CD4-positive, CD25-positive, alpha-beta regulatory T cell (primary cell): ENCODE measurements around the gene RSPH6A. TPM values are rescaled to one million over a fixed set of nuclear protein-coding genes. Genes with fewer than 3 reads are reported as not detected.

Experiments used
- ATAC-seq, 2 donors: fragments of 150-1000 bp; cut with Tn5 transposase; one replicate each; pipeline ENCODE4 v1.10.0; 2021; ENCODE audit warnings: low read depth in 2 of 2, moderate number of reproducible peaks in 2 of 2, moderate library complexity in 1 of 2
- DNase-seq, 3 donors: peaks; one replicate each; pipeline versions ENCODE4 v3.0.0 to v3.0.0-alpha.2; 2012 to 2022; ENCODE audit warnings: mixed read lengths in 1 of 3
- H3K27ac ChIP-seq: one replicate; pipeline ENCODE4 v1.7.0; 2013; ENCODE audit warnings: mild to moderate bottlenecking, low read length; ENCODE audit not compliant: insufficient read depth, poor library complexity, severe bottlenecking
- H3K27me3 ChIP-seq: one replicate; pipeline ENCODE4 v1.7.0; 2013; ENCODE audit warnings: low read length; ENCODE audit not compliant: control insufficient read depth, insufficient read depth
- H3K36me3 ChIP-seq: one replicate; pipeline ENCODE4 v1.7.0; 2013; ENCODE audit warnings: mild to moderate bottlenecking, low read length, moderate library complexity; ENCODE audit not compliant: control insufficient read depth, insufficient read depth
- H3K4me1 ChIP-seq: 2 replicates; pipeline ENCODE4 v1.7.0; 2013; ENCODE audit warnings: mild to moderate bottlenecking, low read length; ENCODE audit not compliant: insufficient read depth, control insufficient read depth, poor library complexity, severe bottlenecking
- H3K4me3 ChIP-seq: one replicate; pipeline ENCODE4 v1.7.0; 2013; ENCODE audit warnings: low read depth, mild to moderate bottlenecking, low read length, moderate library complexity
- H3K9me3 ChIP-seq, 2 experiments: 1 replicate in 1 of 2; 2 replicates in 1 of 2; pipeline ENCODE4 v1.7.0; 2013; ENCODE audit warnings: low read length in 2 of 2, mild to moderate bottlenecking in 1 of 2, moderate library complexity in 1 of 2; ENCODE audit not compliant: control insufficient read depth in 2 of 2
- H3K27ac Mint-ChIP-seq, 3 donors: one replicate each; pipeline ENCODE4 v1.8.0; 2020 to 2022; ENCODE audit warnings: mild to moderate bottlenecking in 3 of 3, mixed read lengths in 3 of 3, moderate library complexity in 2 of 3
- H3K27me3 Mint-ChIP-seq: one replicate; pipeline ENCODE4 v1.8.0; 2022; ENCODE audit warnings: mild to moderate bottlenecking, mixed read lengths
- H3K36me3 Mint-ChIP-seq: one replicate; pipeline ENCODE4 v1.8.0; 2020; ENCODE audit warnings: mixed read lengths
- H3K4me1 Mint-ChIP-seq, 4 donors: one replicate each; pipeline ENCODE4 v1.8.0; 2020 to 2022; ENCODE audit warnings: mixed read lengths in 4 of 4, mild to moderate bottlenecking in 1 of 4
- H3K4me3 Mint-ChIP-seq, 4 donors: one replicate each; pipeline ENCODE4 v1.8.0; 2020 to 2022; ENCODE audit warnings: mild to moderate bottlenecking in 4 of 4, mixed read lengths in 4 of 4, moderate library complexity in 3 of 4
- H3K9me3 Mint-ChIP-seq, 7 donors: one replicate each; pipeline ENCODE4 v1.8.0; 2020 to 2022; ENCODE audit warnings: mixed read lengths in 7 of 7, mild to moderate bottlenecking in 3 of 7, moderate library complexity in 2 of 7
- polyA plus RNA-seq, 4 donors: library from polyadenylated mRNA; unstranded; fragments of 300-500 nt; fragmentation: Illumina TruSeq; gene quantifications; one replicate each; pipeline ENCODE4 v1.2.3, GENCODE V29; 2021
- total RNA-seq: library from RNA; stranded (reverse); gene quantifications from one replicate; pipeline ENCODE4 v1.2.3, GENCODE V29; 2022

The RSPH6A gene
- total RNA-seq (0.20 TPM), polyA plus RNA-seq (not detected)

- Mint-ChIP-seq H3K4me1 (peaks cover 0 to 9% (median 3%) of the 10 kb centered on the region in 4 donors), H3K36me3 (no peaks in the 10 kb centered on the region), H3K27ac (no peak within 1 kb of the TSS), H3K9me3 (no peaks in the 10 kb centered on the region), H3K27me3 (no peaks in the 10 kb centered on the region), H3K4me3 (no peak within 1 kb of the TSS)
- Histone ChIP-seq H3K9me3 (no peaks in the 10 kb centered on the region), H3K4me1 (peaks cover 18% of the 10 kb centered on the region), H3K27me3 (no peaks in the 10 kb centered on the region), H3K4me3 (no peak within 1 kb of the TSS), H3K27ac (no peak within 1 kb of the TSS), H3K36me3 (peaks cover under 1% of the 10 kb centered on the region)
- DNase-seq (no peak), ATAC-seq (no peak)
These were observed at the start of gene RSPH6A for GRCh38 chr19:45814851-45815480. TSS of gene RSPH6A (minus strand) at chr19:45815308. CDS start at chr19:45815176, 132 bp downstream.

DNA sequence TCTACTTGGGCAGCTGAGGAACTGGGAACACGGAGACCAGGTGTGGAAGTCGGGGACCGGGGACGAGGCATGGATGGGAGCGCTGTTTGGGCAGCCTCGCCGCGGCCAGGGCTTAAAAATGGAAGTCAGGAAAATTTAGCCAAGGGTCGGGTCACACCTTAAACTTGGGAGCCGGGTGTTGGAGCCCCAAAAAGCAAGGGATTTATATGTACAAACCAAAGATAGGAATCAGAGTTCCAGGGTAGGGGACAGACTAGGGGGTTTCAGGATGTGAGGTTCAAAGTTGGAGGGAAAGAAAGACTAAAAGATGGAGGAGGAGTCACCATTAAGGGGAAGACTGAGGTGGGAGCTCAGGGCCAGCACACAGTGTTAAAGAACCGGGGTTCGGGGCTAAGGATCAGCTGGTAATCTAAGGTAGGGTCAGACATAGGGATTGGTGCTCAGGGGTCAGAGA lies 49.5 kb upstream of the RSPH6A start:
- no peak for DNase-seq
- ATAC-seq = no peak
- Histone ChIP-seq H3K4me1 (peaks cover 25% of the 10 kb centered on the region), H3K9me3 (no peaks in the 10 kb centered on the region), H3K27me3 (no peaks in the 10 kb centered on the region), H3K36me3 (peaks cover 4% of the 10 kb centered on the region), H3K4me3 (no peak overlapping the region), H3K27ac (no peak overlapping the region)
- peaks cover 34% of the 10 kb centered on the region for H3K27me3 Mint-ChIP-seq
- H3K27ac Mint-ChIP-seq = no peak overlapping the region
- H3K4me3 Mint-ChIP-seq = peak overlapping the region; percentile 4 to 67 (median 66)
- H3K4me1 Mint-ChIP-seq = peaks cover 0 to 36% (median 20%) of the 10 kb centered on the region in 4 donors
- H3K36me3 Mint-ChIP-seq = no peaks in the 10 kb centered on the region
- peaks cover 0 to 5% (median 0%) of the 10 kb centered on the region in 7 donors for H3K9me3 Mint-ChIP-seq

DNA sequence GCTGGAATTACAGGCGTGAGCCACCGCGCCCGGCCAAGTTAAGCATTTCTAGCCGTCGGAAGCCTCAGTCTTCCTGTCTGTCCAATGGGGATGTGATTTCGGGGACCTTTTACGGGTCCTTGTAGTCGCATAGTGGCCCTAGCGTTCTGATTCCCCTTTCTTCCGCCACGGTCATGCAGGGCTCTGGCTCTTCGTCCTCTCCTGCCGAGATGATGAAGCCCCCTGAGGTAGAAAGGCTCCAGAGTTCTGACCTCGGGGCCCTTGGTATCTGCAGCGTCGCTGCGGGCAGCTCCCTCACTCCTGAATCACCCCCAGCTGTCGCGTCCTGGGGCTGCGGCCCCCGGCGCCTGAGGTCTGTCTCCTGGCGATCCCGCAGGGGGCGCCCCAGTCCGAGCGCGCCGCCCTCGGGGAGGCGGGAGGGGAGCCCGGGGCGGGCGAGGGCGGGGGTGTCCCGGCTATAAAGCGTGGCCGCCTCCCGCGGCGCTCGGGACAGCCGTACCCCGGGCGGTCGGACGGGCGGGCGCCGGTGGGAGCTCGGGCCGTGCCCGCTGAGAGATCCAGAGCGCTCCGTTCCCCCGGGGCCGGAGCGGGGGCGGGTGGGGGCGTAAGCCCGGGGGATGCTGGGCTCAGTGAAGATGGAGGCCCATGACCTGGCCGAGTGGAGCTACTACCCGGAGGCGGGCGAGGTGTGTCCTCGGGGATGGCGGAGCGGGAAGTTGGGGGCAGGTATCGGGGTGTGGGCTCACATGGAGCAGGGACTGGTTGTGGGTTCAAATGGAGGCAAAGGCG lies 48.9 kb upstream of the RSPH6A start, which contains the start of gene FOXA3:
TSS of gene FOXA3 (plus strand) at position 487 of the 789 bp plus-strand sequence. CDS start at position 618, 131 bp downstream.
- ATAC-seq (no peak), DNase-seq (peak; percentile 36 to 60 (median 43))
- Histone ChIP-seq H3K9me3 (no peaks in the 10 kb centered on the region), H3K27ac (no peak within 1 kb of the TSS), H3K4me1 (peaks cover 25% of the 10 kb centered on the region), H3K4me3 (peak within 1 kb of the TSS; percentile 69), H3K36me3 (peaks cover 10% of the 10 kb centered on the region), H3K27me3 (no peaks in the 10 kb centered on the region)
- H3K4me3 Mint-ChIP-seq = peak within 1 kb of the TSS; percentile 92 to 98 (median 94)
- peaks cover 3% of the 10 kb centered on the region for H3K36me3 Mint-ChIP-seq
- peak within 1 kb of the TSS; percentile 92 to 96 (median 94) for H3K27ac Mint-ChIP-seq
- H3K27me3 Mint-ChIP-seq = peaks cover 34% of the 10 kb centered on the region
- peaks cover 0 to 40% (median 20%) of the 10 kb centered on the region in 4 donors for H3K4me1 Mint-ChIP-seq
- H3K9me3 Mint-ChIP-seq = peaks cover 0 to 5% (median 0%) of the 10 kb centered on the region in 7 donors

DNA sequence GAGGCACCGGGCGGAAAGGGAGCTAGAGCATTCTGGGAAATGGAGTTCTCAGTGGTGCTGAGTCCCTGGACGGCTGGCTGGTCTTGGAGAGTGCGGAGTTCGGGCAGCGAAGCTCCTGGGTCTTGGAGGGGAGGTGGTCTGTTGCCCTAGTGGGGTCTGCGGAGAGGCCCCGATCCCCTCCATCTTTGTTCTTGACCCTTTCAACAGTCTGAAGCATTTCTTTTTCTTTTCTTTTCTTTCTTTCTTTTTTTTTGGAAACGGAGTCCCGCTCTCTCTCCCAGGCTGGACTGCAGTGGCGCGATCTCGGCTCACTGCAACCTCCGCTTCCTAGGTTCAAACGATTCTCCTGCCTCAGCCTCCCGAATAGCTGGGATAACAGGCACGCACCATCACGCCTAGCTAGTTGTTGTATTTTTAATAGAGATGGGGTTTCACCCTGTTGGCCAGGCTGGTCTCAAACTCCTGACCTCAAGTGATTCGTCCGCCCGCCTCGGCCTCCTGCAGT lies 48.3 kb upstream of the RSPH6A start:
- H3K27ac ChIP-seq = no peak overlapping the region
- H3K9me3 ChIP-seq = no peaks in the 10 kb centered on the region
- peaks cover 0 to 5% (median 0%) of the 10 kb centered on the region in 7 donors for H3K9me3 Mint-ChIP-seq
- peaks cover 4% of the 10 kb centered on the region for H3K36me3 Mint-ChIP-seq
- peaks cover 0 to 45% (median 20%) of the 10 kb centered on the region in 4 donors for H3K4me1 Mint-ChIP-seq
- H3K27me3 ChIP-seq = no peaks in the 10 kb centered on the region
- DNase-seq (no peak), ATAC-seq (no peak)
- peak overlapping the region; percentile 69 for H3K4me3 ChIP-seq
- peak overlapping the region; percentile 92 to 96 (median 94) for H3K27ac Mint-ChIP-seq
- peaks cover 25% of the 10 kb centered on the region for H3K4me1 ChIP-seq
- H3K4me3 Mint-ChIP-seq = peak overlapping the region; percentile 92 to 98 (median 94)
- H3K36me3 ChIP-seq = peaks cover 14% of the 10 kb centered on the region
- H3K27me3 Mint-ChIP-seq = peaks cover 34% of the 10 kb centered on the region

DNA sequence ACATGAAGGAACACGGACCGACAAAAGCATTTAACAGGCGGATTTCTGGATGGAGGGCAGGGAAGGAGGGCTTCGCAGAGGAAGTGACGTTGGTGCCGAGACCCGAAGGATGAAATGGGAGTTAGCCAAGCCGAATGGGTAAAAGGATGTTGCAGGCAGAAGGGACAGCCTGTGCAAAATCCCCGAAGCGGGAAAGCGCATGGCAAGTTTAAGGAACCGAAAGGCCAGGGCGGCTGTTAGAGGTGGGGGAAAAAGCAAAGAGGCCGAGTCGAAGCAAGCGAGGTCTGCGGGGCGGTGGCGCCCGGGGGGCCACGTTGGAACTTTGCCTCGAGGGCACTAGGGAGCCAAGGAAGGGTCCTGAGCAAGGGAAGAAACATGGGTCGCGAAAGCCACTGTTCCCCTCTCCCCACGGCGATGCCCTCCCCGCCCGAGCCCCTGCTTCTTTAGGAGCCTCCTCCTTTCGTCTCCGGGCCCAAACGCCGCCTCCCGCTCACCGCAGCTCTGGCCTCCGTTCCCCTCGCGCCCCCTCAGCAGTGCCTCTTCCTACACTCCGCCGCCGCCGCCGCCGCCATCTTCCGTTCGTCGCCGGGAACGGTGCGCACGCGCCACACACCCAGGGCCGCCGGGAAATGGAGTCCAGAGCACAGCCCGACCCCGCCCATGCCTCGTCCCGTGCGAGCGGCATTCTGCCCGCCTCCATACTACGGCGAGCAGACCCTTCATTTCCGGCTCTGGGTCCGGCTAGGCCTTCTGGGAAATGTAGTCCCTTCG lies 47.6 kb upstream of the RSPH6A start, which contains the start of gene SYMPK:
TSS of gene SYMPK (minus strand) at position 584 of the 771 bp plus-strand sequence. CDS start 8,652 bp downstream, outside the sequence.
- Histone ChIP-seq H3K4me3 (peak within 1 kb of the TSS; percentile 94), H3K4me1 (peaks cover 25% of the 10 kb centered on the region), H3K9me3 (no peaks in the 10 kb centered on the region), H3K27me3 (no peaks in the 10 kb centered on the region), H3K27ac (peak within 1 kb of the TSS; percentile 88), H3K36me3 (peaks cover 16% of the 10 kb centered on the region)
- peaks cover 34% of the 10 kb centered on the region for H3K27me3 Mint-ChIP-seq
- peaks cover 0 to 5% (median 0%) of the 10 kb centered on the region in 7 donors for H3K9me3 Mint-ChIP-seq
- peak within 1 kb of the TSS; percentile 92 to 98 (median 94) for H3K4me3 Mint-ChIP-seq
- ATAC-seq (peak; percentile 99), DNase-seq (peak; percentile 98 to 99 (median 99))
- peaks cover 0 to 50% (median 25%) of the 10 kb centered on the region in 4 donors for H3K4me1 Mint-ChIP-seq
- H3K27ac Mint-ChIP-seq = peak within 1 kb of the TSS; percentile 92 to 96 (median 94)
- H3K36me3 Mint-ChIP-seq = peaks cover 8% of the 10 kb centered on the region

DNA sequence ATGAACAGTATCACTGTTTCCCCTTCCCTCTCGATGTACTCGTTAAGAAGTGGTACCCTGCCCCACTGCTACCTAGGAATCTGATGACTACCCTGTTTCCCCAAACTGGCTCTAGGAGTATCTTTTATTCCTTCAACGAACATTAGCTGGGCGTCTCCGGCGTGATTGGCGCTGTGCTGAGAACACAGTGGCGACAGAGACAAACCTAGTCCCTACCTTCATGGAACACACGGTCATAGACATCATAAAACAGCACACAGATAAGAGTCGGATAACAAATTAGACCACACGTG lies 47.1 kb upstream of the RSPH6A start:
- H3K4me3 ChIP-seq = peak overlapping the region; percentile 94
- peak overlapping the region; percentile 88 for H3K27ac ChIP-seq
- no peaks in the 10 kb centered on the region for H3K27me3 ChIP-seq
- Mint-ChIP-seq H3K27me3 (peaks cover 30% of the 10 kb centered on the region), H3K4me1 (peaks cover 0 to 50% (median 25%) of the 10 kb centered on the region in 4 donors), H3K36me3 (peaks cover 8% of the 10 kb centered on the region), H3K4me3 (peak overlapping the region; percentile 92 to 98 (median 94)), H3K9me3 (peaks cover 0 to 5% (median 0%) of the 10 kb centered on the region in 7 donors), H3K27ac (peak overlapping the region; percentile 92 to 96 (median 94))
- peaks cover 16% of the 10 kb centered on the region for H3K36me3 ChIP-seq
- ATAC-seq (no peak), DNase-seq (no peak)
- H3K4me1 ChIP-seq = peaks cover 25% of the 10 kb centered on the region
- H3K9me3 ChIP-seq = no peaks in the 10 kb centered on the region
